Activated T-helper 17 cell treated with anti-CD3 and anti-CD28 coated beads, Interleukin-2, amount 50 U/mL, for 72 hours (primary cell): Measurements from ENCODE around the gene N4BP2. TPM values are rescaled to one million over a fixed set of nuclear protein-coding genes. Genes with fewer than 3 reads are reported as not detected.

ENCODE experiments used
- ATAC-seq: fragments of 150-1000 bp; cut with Tn5 transposase; replicated peaks from 2 replicates; pipeline ENCODE4 v1.10.0; 2021; ENCODE audit warnings: mild to moderate bottlenecking, moderate library complexity
- H3K27ac Mint-ChIP-seq: one replicate; pipeline ENCODE4 v1.8.0; 2022; ENCODE audit warnings: mixed read lengths
- H3K27me3 Mint-ChIP-seq: one replicate; pipeline ENCODE4 v1.8.0; 2022; ENCODE audit warnings: mixed read lengths
- H3K36me3 Mint-ChIP-seq: one replicate; pipeline ENCODE4 v1.8.0; 2022; ENCODE audit warnings: low read depth, mild to moderate bottlenecking, mixed read lengths
- H3K4me1 Mint-ChIP-seq: one replicate; pipeline ENCODE4 v1.8.0; 2022; ENCODE audit warnings: mixed read lengths
- H3K4me3 Mint-ChIP-seq: one replicate; pipeline ENCODE4 v1.8.0; 2022; ENCODE audit warnings: mild to moderate bottlenecking, mixed read lengths
- H3K9me3 Mint-ChIP-seq: one replicate; pipeline ENCODE4 v1.8.0; 2022; ENCODE audit warnings: mixed read lengths
- total RNA-seq, 2 donors: library from RNA; stranded (reverse); gene quantifications; one replicate each; pipeline ENCODE4 v1.2.3, GENCODE V29; 2022

N4BP2 gene
- total RNA-seq, 2 donors from 2014 or later: 11.8 to 17.6 TPM

GRCh38 chr4:40196272-40196671 lies 139.6 kb downstream of the N4BP2 start:
- no peaks in the 10 kb centered on the region for H3K9me3 Mint-ChIP-seq
- ATAC-seq: no peak
- H3K4me1 Mint-ChIP-seq: peaks cover 21% of the 10 kb centered on the region
- no peaks in the 10 kb centered on the region for H3K27me3 Mint-ChIP-seq
- H3K4me3 Mint-ChIP-seq: peak overlapping the region; percentile 99
- peaks cover 48% of the 10 kb centered on the region for H3K36me3 Mint-ChIP-seq
- peak overlapping the region; percentile 100 for H3K27ac Mint-ChIP-seq

GRCh38 chr4:40196724-40197281 lies 140.2 kb downstream of the N4BP2 start, which contains the start of gene RHOH:
TSS of gene RHOH (plus strand) at chr4:40197031. CDS start at chr4:40243387, 46,356 bp downstream.
- H3K9me3 Mint-ChIP-seq: no peaks in the 10 kb centered on the region

GRCh38 chr4:40197879-40198689 lies 141.4 kb downstream of the N4BP2 start:
- Mint-ChIP-seq H3K4me3 (peak overlapping the region; percentile 99), H3K9me3 (no peaks in the 10 kb centered on the region), H3K4me1 (peaks cover 20% of the 10 kb centered on the region), H3K27me3 (no peaks in the 10 kb centered on the region), H3K36me3 (peaks cover 66% of the 10 kb centered on the region), H3K27ac (peak overlapping the region; percentile 100)
- ATAC-seq: peak; percentile 21

More at GRCh38 chr4:40196724-40197281, 140.2 kb downstream of the N4BP2 start, which contains the start of gene RHOH:
- Mint-ChIP-seq H3K4me3 (peak within 1 kb of the TSS; percentile 99), H3K4me1 (peaks cover 21% of the 10 kb centered on the region), H3K27ac (peak within 1 kb of the TSS; percentile 100), H3K36me3 (peaks cover 53% of the 10 kb centered on the region), H3K27me3 (no peaks in the 10 kb centered on the region)
- ATAC-seq: peak; percentile 10

GRCh38 chr4:40199179-40199670 lies 142.6 kb downstream of the N4BP2 start:
- Mint-ChIP-seq H3K9me3 (no peaks in the 10 kb centered on the region), H3K36me3 (peaks cover 77% of the 10 kb centered on the region), H3K4me3 (peak overlapping the region; percentile 99), H3K4me1 (peaks cover 23% of the 10 kb centered on the region), H3K27me3 (no peaks in the 10 kb centered on the region), H3K27ac (peak overlapping the region; percentile 100)
- peak; percentile 11 for ATAC-seq

GRCh38 chr4:40199999-40200874 lies 143.6 kb downstream of the N4BP2 start:
- Mint-ChIP-seq H3K36me3 (peaks cover 87% of the 10 kb centered on the region), H3K27me3 (no peaks in the 10 kb centered on the region), H3K9me3 (no peaks in the 10 kb centered on the region), H3K27ac (peak overlapping the region; percentile 100), H3K4me1 (peaks cover 33% of the 10 kb centered on the region), H3K4me3 (peak overlapping the region; percentile 99)
- peak; percentile 68 for ATAC-seq

GRCh38 chr4:40200875-40201801 lies 144.5 kb downstream of the N4BP2 start:
- Mint-ChIP-seq H3K36me3 (peaks cover 96% of the 10 kb centered on the region), H3K4me3 (peak overlapping the region; percentile 99), H3K4me1 (peaks cover 32% of the 10 kb centered on the region), H3K9me3 (no peaks in the 10 kb centered on the region), H3K27me3 (no peaks in the 10 kb centered on the region), H3K27ac (peak overlapping the region; percentile 100)
- peak; percentile 43 for ATAC-seq

GRCh38 chr4:40201898-40202297 lies 145.2 kb downstream of the N4BP2 start:
- Mint-ChIP-seq H3K27ac (peak overlapping the region; percentile 100), H3K27me3 (no peaks in the 10 kb centered on the region), H3K9me3 (no peaks in the 10 kb centered on the region), H3K36me3 (peaks cover 98% of the 10 kb centered on the region), H3K4me1 (peaks cover 34% of the 10 kb centered on the region), H3K4me3 (peak overlapping the region; percentile 99)
- no peak for ATAC-seq

GRCh38 chr4:40202474-40202873 lies 145.8 kb downstream of the N4BP2 start:
- Mint-ChIP-seq H3K4me1 (peaks cover 39% of the 10 kb centered on the region), H3K27ac (peak overlapping the region; percentile 100), H3K27me3 (no peaks in the 10 kb centered on the region), H3K36me3 (peaks cover 100% of the 10 kb centered on the region), H3K4me3 (peak overlapping the region; percentile 99), H3K9me3 (no peaks in the 10 kb centered on the region)
- no peak for ATAC-seq

- no peaks in the 10 kb centered on the region for H3K27me3 Mint-ChIP-seq
- H3K36me3 Mint-ChIP-seq: peaks cover 97% of the 10 kb centered on the region
- no peaks in the 10 kb centered on the region for H3K9me3 Mint-ChIP-seq
- H3K27ac Mint-ChIP-seq: peak overlapping the region; percentile 100
- no peak for ATAC-seq
- peak overlapping the region; percentile 99 for H3K4me3 Mint-ChIP-seq
- H3K4me1 Mint-ChIP-seq: peaks cover 45% of the 10 kb centered on the region
These were observed 148.0 kb downstream of the N4BP2 start for GRCh38 chr4:40204507-40205258.

GRCh38 chr4:40205259-40206198 lies 148.9 kb downstream of the N4BP2 start:
- peak; percentile 69 for ATAC-seq
- H3K27ac Mint-ChIP-seq: peak overlapping the region; percentile 100

GRCh38 chr4:40206426-40206825 lies 149.8 kb downstream of the N4BP2 start:
- H3K27me3 Mint-ChIP-seq: no peaks in the 10 kb centered on the region
- no peak for ATAC-seq
- peak overlapping the region; percentile 99 for H3K4me3 Mint-ChIP-seq
- H3K9me3 Mint-ChIP-seq: no peaks in the 10 kb centered on the region
- H3K4me1 Mint-ChIP-seq: peaks cover 54% of the 10 kb centered on the region
- H3K36me3 Mint-ChIP-seq: peaks cover 97% of the 10 kb centered on the region
- H3K27ac Mint-ChIP-seq: peak overlapping the region; percentile 100

More at GRCh38 chr4:40205259-40206198, 148.9 kb downstream of the N4BP2 start:
- Mint-ChIP-seq H3K4me3 (peak overlapping the region; percentile 99), H3K9me3 (no peaks in the 10 kb centered on the region), H3K4me1 (peaks cover 52% of the 10 kb centered on the region), H3K27me3 (no peaks in the 10 kb centered on the region), H3K36me3 (peaks cover 97% of the 10 kb centered on the region)
